ENCODE results near the gene PPP4R4. TPM values are rescaled to one million over a fixed set of nuclear protein-coding genes. Genes with fewer than 3 reads are reported as not detected.

Gene PPP4R4
- polyA plus RNA-seq, 1 donor from 2014 or later = 4.8 TPM

DNA sequence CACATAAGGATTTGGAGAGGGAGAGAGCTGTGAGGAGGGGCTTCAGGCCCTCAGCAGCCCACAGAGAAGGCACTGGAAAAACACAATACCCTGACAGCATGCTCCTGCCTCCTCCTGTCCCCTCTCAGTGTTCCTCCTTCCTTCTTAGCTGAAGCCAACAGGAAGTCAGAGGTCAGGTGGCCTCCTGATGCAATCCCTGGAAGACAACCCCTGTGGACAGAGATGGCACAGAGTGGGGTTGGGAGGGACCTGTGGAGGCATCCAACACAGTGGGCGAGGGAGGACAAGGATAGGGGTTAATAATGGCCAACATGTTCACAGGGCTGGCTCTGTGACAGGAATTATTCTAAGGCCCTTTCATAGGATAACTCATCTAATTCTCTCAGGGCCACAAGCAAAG is 29.4 kb upstream of the PPP4R4 start:
- no peaks in the 10 kb centered on the region for H3K27me3 ChIP-seq (ENCODE audit: insufficient read depth, low read depth, low read length)
- no peaks in the 10 kb centered on the region for H4K20me1 ChIP-seq (ENCODE audit: insufficient read depth)
- no peak overlapping the region for H3K4me3 ChIP-seq (ENCODE audit: low read length)
- H3F3A ChIP-seq (ENCODE audit: insufficient read depth, low read length, poor library complexity, severe bottlenecking) = no peaks in the 10 kb centered on the region
- no peak overlapping the region for H3K9ac ChIP-seq (ENCODE audit: low read length)
- no peaks in the 10 kb centered on the region for H3K36me3 ChIP-seq (ENCODE audit: insufficient read depth, low read length)
- H3K4me2 ChIP-seq (ENCODE audit: low read length) = no peak overlapping the region
- H3K27ac ChIP-seq (ENCODE audit: low read length) = no peak overlapping the region
- H3K79me2 ChIP-seq (replicated peaks; ENCODE audit: insufficient read depth, low read length) = no peaks in the 10 kb centered on the region
- H2AFZ ChIP-seq (ENCODE audit: low read depth, low read length) = no peak overlapping the region
- no peak for TF ChIP-seq RAD21 (conservative IDR thresholded peaks at IDR 0.05)
- TF ChIP-seq, protein P1, sequence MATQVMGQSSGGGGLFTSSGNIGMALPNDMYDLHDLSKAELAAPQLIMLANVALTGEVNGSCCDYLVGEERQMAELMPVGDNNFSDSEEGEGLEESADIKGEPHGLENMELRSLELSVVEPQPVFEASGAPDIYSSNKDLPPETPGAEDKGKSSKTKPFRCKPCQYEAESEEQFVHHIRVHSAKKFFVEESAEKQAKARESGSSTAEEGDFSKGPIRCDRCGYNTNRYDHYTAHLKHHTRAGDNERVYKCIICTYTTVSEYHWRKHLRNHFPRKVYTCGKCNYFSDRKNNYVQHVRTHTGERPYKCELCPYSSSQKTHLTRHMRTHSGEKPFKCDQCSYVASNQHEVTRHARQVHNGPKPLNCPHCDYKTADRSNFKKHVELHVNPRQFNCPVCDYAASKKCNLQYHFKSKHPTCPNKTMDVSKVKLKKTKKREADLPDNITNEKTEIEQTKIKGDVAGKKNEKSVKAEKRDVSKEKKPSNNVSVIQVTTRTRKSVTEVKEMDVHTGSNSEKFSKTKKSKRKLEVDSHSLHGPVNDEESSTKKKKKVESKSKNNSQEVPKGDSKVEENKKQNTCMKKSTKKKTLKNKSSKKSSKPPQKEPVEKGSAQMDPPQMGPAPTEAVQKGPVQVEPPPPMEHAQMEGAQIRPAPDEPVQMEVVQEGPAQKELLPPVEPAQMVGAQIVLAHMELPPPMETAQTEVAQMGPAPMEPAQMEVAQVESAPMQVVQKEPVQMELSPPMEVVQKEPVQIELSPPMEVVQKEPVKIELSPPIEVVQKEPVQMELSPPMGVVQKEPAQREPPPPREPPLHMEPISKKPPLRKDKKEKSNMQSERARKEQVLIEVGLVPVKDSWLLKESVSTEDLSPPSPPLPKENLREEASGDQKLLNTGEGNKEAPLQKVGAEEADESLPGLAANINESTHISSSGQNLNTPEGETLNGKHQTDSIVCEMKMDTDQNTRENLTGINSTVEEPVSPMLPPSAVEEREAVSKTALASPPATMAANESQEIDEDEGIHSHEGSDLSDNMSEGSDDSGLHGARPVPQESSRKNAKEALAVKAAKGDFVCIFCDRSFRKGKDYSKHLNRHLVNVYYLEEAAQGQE (IDR thresholded peaks at IDR 0.05; ENCODE audit: borderline replicate concordance) = no peak
- TF ChIP-seq TAF1 (IDR thresholded peaks at IDR 0.05; ENCODE audit: low read depth) = no peak
- no peak for TF ChIP-seq MXI1 (conservative IDR thresholded peaks at IDR 0.05; ENCODE audit: poor library complexity, severe bottlenecking)
- TF ChIP-seq EP300 (conservative IDR thresholded peaks at IDR 0.05; ENCODE audit: poor library complexity, severe bottlenecking) = no peak
- TF ChIP-seq EZH2 (IDR thresholded peaks at IDR 0.05; ENCODE audit: borderline replicate concordance, insufficient read depth, low read length, poor library complexity, severe bottlenecking) = no peak
- TF ChIP-seq SMC3 (conservative IDR thresholded peaks at IDR 0.05; ENCODE audit: poor library complexity) = no peak
- TF ChIP-seq, protein P2, sequence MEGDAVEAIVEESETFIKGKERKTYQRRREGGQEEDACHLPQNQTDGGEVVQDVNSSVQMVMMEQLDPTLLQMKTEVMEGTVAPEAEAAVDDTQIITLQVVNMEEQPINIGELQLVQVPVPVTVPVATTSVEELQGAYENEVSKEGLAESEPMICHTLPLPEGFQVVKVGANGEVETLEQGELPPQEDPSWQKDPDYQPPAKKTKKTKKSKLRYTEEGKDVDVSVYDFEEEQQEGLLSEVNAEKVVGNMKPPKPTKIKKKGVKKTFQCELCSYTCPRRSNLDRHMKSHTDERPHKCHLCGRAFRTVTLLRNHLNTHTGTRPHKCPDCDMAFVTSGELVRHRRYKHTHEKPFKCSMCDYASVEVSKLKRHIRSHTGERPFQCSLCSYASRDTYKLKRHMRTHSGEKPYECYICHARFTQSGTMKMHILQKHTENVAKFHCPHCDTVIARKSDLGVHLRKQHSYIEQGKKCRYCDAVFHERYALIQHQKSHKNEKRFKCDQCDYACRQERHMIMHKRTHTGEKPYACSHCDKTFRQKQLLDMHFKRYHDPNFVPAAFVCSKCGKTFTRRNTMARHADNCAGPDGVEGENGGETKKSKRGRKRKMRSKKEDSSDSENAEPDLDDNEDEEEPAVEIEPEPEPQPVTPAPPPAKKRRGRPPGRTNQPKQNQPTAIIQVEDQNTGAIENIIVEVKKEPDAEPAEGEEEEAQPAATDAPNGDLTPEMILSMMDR (IDR thresholded peaks at IDR 0.05; ENCODE audit: poor library complexity, severe bottlenecking) = no peak
- no peak for TF ChIP-seq POLR2AphosphoS5 (IDR thresholded peaks at IDR 0.05)
- no peaks in the 10 kb centered on the region for H3K9me2 ChIP-seq (ENCODE audit: insufficient read depth, low read length)
- no peaks in the 10 kb centered on the region for H3K9me3 ChIP-seq (ENCODE audit: low read length)

DNA sequence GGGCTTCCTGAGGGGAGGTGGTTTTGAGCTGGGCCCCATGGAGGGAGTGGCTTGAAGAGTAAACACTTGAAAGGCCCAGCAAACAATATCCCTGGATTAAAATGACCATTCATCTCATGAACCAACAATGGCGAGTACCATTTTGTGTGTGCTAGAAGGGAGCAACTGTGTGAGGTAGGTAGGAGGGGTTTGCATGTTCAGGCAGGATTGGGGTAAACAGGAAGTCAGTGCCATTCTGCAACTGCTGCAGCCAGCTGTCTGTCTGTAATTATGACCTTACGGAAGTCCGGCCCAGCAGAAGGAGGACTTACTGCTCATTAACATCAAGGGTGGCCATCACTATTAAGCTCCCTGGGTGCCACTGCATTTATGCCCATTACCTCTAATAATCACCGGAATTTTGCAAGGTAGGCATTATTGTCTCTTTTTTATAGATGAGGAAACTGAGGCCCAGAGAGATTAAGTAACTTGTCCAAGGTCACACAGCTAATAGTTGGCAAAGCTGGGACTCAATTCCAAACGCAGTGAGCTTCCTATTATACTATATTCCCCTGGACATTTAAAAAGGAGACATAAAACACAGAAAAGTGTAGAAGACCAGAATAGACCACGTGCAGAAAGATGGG is 28.1 kb upstream of the PPP4R4 start:
- H3K36me3 ChIP-seq (ENCODE audit: insufficient read depth, low read length) = no peaks in the 10 kb centered on the region
- no peak for TF ChIP-seq EZH2 (IDR thresholded peaks at IDR 0.05; ENCODE audit: borderline replicate concordance, insufficient read depth, low read length, poor library complexity, severe bottlenecking)
- TF ChIP-seq, protein P1 (IDR thresholded peaks at IDR 0.05; ENCODE audit: borderline replicate concordance) = no peak
- TF ChIP-seq RAD21 (conservative IDR thresholded peaks at IDR 0.05) = no peak
- TF ChIP-seq POLR2AphosphoS5 (IDR thresholded peaks at IDR 0.05) = no peak
- TF ChIP-seq, protein P2 (IDR thresholded peaks at IDR 0.05; ENCODE audit: poor library complexity, severe bottlenecking) = no peak
- TF ChIP-seq MXI1 (conservative IDR thresholded peaks at IDR 0.05; ENCODE audit: poor library complexity, severe bottlenecking) = no peak
- TF ChIP-seq SMC3 (conservative IDR thresholded peaks at IDR 0.05; ENCODE audit: poor library complexity) = no peak
- TF ChIP-seq EP300 (conservative IDR thresholded peaks at IDR 0.05; ENCODE audit: poor library complexity, severe bottlenecking) = no peak
- no peak for TF ChIP-seq TAF1 (IDR thresholded peaks at IDR 0.05; ENCODE audit: low read depth)
- H3K27ac ChIP-seq (ENCODE audit: low read length) = no peak overlapping the region
- no peak overlapping the region for H2AFZ ChIP-seq (ENCODE audit: low read depth, low read length)
- no peaks in the 10 kb centered on the region for H4K20me1 ChIP-seq (ENCODE audit: insufficient read depth)
- H3K79me2 ChIP-seq (replicated peaks; ENCODE audit: insufficient read depth, low read length) = no peaks in the 10 kb centered on the region
- no peaks in the 10 kb centered on the region for H3K27me3 ChIP-seq (ENCODE audit: insufficient read depth, low read depth, low read length)
- no peak overlapping the region for H3K9ac ChIP-seq (ENCODE audit: low read length)
- H3F3A ChIP-seq (ENCODE audit: insufficient read depth, low read length, poor library complexity, severe bottlenecking) = no peaks in the 10 kb centered on the region
- no peak overlapping the region for H3K4me2 ChIP-seq (ENCODE audit: low read length)
- no peaks in the 10 kb centered on the region for H3K9me3 ChIP-seq (ENCODE audit: low read length)
- no peak overlapping the region for H3K4me3 ChIP-seq (ENCODE audit: low read length)
- H3K9me2 ChIP-seq (ENCODE audit: insufficient read depth, low read length) = no peaks in the 10 kb centered on the region
